ENCODE data around the gene SLC15A1.
"Not testable (repeated sequence)": the region's sequence is repeated elsewhere in the genome, so short reads cannot be mapped to it uniquely, and the experiment has no call there.

The SLC15A1 gene

GRCh38 chr13:98653463-98653985 lies 98.9 kb downstream of the SLC15A1 start:
- DNase-seq (ENCODE audit: low read depth), result no peak

- DNase-seq (ENCODE audit: low read depth), result no peak
Observed at GRCh38 chr13:98652721-98653462, 99.6 kb downstream of the SLC15A1 start.

GRCh38 chr13:98652276-98652675 lies 100.2 kb downstream of the SLC15A1 start:
- DNase-seq (ENCODE audit: low read depth), result no peak

- no peak for DNase-seq (ENCODE audit: low read depth)
Observed at GRCh38 chr13:98651744-98652143, 100.7 kb downstream of the SLC15A1 start.

- DNase-seq (ENCODE audit: low read depth), result no peak
Observed at GRCh38 chr13:98650396-98651107, 101.9 kb downstream of the SLC15A1 start.

GRCh38 chr13:98649861-98650260 lies 102.6 kb downstream of the SLC15A1 start:
- no peak for DNase-seq (ENCODE audit: low read depth)

- DNase-seq (ENCODE audit: low read depth), result no peak
Observed at GRCh38 chr13:98648686-98649085, 103.8 kb downstream of the SLC15A1 start.

- no peak for DNase-seq (ENCODE audit: low read depth)
Observed at GRCh38 chr13:98648141-98648540, 104.3 kb downstream of the SLC15A1 start.

- DNase-seq (ENCODE audit: low read depth), result no peak
Observed at GRCh38 chr13:98647121-98647520, 105.4 kb downstream of the SLC15A1 start.

- DNase-seq (ENCODE audit: low read depth), result no peak
Observed at GRCh38 chr13:98643479-98643878, 109.0 kb downstream of the SLC15A1 start.

GRCh38 chr13:98641075-98641474 lies 111.4 kb downstream of the SLC15A1 start:
- no peak for DNase-seq (ENCODE audit: low read depth)

GRCh38 chr13:98639785-98640184 lies 112.7 kb downstream of the SLC15A1 start:
- not testable (repeated sequence) for DNase-seq (ENCODE audit: low read depth)

- not testable (repeated sequence) for DNase-seq (ENCODE audit: low read depth)
Observed at GRCh38 chr13:98638352-98638751, 114.1 kb downstream of the SLC15A1 start.

Measured in GM04503 (cell line).